H1 (cell line): ENCODE data around the gene ARNT2. TPM values are rescaled to one million over a fixed set of nuclear protein-coding genes. Genes with fewer than 3 reads are reported as not detected.

Source experiments
- CTCF ChIA-PET: fragments of 300-600 bp; sonication (Branson Sonifier 250); formaldehyde crosslinking; loops from one replicate; lab custom pipeline; 2021; ENCODE audit not compliant: partially characterized antibody; lab: Charles Lee
- POLR2A ChIA-PET: fragments of 300-600 bp; sonication (Branson Sonifier 250); formaldehyde crosslinking; loops from one replicate; lab custom pipeline; 2021; ENCODE audit warnings: inconsistent platforms; ENCODE audit not compliant: partially characterized antibody; lab: Charles Lee
- DNase-seq, 2 experiments: peaks; one replicate each; pipeline versions ENCODE4 v3.0.0 to v3.0.0-alpha.2; 2010 to 2022; ENCODE audit warnings: low spot score in 2 of 2, low read depth in 1 of 2, mixed read lengths in 1 of 2
- FAIRE-seq: peaks from 2 replicates; lab custom pipeline; 2011; peaks lifted over from hg19 to GRCh38; lab: Jason Lieb, UNC
- H2AFZ ChIP-seq: 2 replicates; pipeline ENCODE4 v1.8.1; 2012; ENCODE audit warnings: low read length, inconsistent platforms
- H2AK5ac ChIP-seq: 2 replicates; pipeline ENCODE4 v1.6.1; 2013; ENCODE audit warnings: low read depth, low read length
- H2BK120ac ChIP-seq: replicated peaks from 2 replicates; pipeline ENCODE3; 2013; ENCODE audit warnings: low read depth, low read length, inconsistent platforms
- H2BK12ac ChIP-seq: 2 replicates; pipeline ENCODE4 v1.6.1; 2013; ENCODE audit warnings: low read depth, low read length
- H2BK15ac ChIP-seq: 2 replicates; pipeline ENCODE4 v1.6.1; 2013; ENCODE audit warnings: low read length
- H2BK20ac ChIP-seq: 2 replicates; pipeline ENCODE4 v1.6.1; 2013; ENCODE audit warnings: low read length
- H2BK5ac ChIP-seq: 2 replicates; pipeline ENCODE4 v1.6.1; 2013; ENCODE audit warnings: low read depth, low read length
- H3K14ac ChIP-seq: 2 replicates; pipeline ENCODE4 v1.6.1; 2013; ENCODE audit warnings: inconsistent platforms; ENCODE audit not compliant: insufficient read length
- H3K18ac ChIP-seq: 2 replicates; pipeline ENCODE4 v1.6.1; 2013; ENCODE audit warnings: low read length; ENCODE audit errors: extremely low read depth
- H3K23ac ChIP-seq: 2 replicates; pipeline ENCODE4 v1.6.1; 2013; ENCODE audit warnings: inconsistent platforms; ENCODE audit not compliant: insufficient read length
- H3K23me2 ChIP-seq: 2 replicates; pipeline ENCODE4 v1.6.1; 2013; ENCODE audit warnings: low read depth, low read length
- H3K27ac ChIP-seq: 2 replicates; pipeline ENCODE4 v1.6.1; 2011; ENCODE audit warnings: low read depth, low read length, inconsistent platforms
- H3K27me3 ChIP-seq, 4 experiments: replicated peaks in 1 of 4; 1 replicate in 1 of 4; 2 replicates in 3 of 4; pipeline versions ENCODE4 v1.6.1 to v1.8.1; 2011 to 2013; ENCODE audit warnings: low read length in 3 of 4, mild to moderate bottlenecking in 3 of 4, inconsistent platforms in 2 of 4, mixed read lengths in 2 of 4, moderate library complexity in 1 of 4; ENCODE audit not compliant: control insufficient read depth in 3 of 4, insufficient read depth in 3 of 4; ENCODE audit errors: extremely low read depth in 1 of 4
- H3K36me3 ChIP-seq, 4 experiments: 2 replicates each; pipeline versions ENCODE4 v1.6.1 to v1.8.1; 2011 to 2013; ENCODE audit warnings: mild to moderate bottlenecking in 4 of 4, low read length in 3 of 4, moderate library complexity in 2 of 4, control low read depth in 1 of 4, inconsistent platforms in 1 of 4; ENCODE audit not compliant: insufficient read depth in 4 of 4, control insufficient read depth in 2 of 4
- H3K4ac ChIP-seq: replicated peaks from 2 replicates; pipeline ENCODE3; 2013; ENCODE audit warnings: low read length, low read depth, mixed read lengths, inconsistent platforms; ENCODE audit not compliant: insufficient read length
- H3K4me1 ChIP-seq, 4 experiments: replicated peaks in 1 of 4; 1 replicate in 1 of 4; 2 replicates in 3 of 4; pipeline versions ENCODE4 v1.6.1 to v1.8.1; 2011 to 2013; ENCODE audit warnings: low read length in 3 of 4, inconsistent platforms in 2 of 4, mixed read lengths in 1 of 4; ENCODE audit not compliant: insufficient read depth in 4 of 4, control insufficient read depth in 3 of 4
- H3K4me2 ChIP-seq, 2 experiments: 2 replicates each; pipeline versions ENCODE4 v1.6.1 to v1.8.1; 2011 to 2013; ENCODE audit warnings: low read depth in 2 of 2, low read length in 2 of 2, control low read depth in 1 of 2, inconsistent platforms in 1 of 2, mild to moderate bottlenecking in 1 of 2; ENCODE audit not compliant: insufficient read depth in 1 of 2
- H3K4me3 ChIP-seq, 4 experiments: fragments of 200-600, 300-600 bp in 1 of 4; sonication (generic), shearing (Covaris generic), sonication (Bioruptor Twin) in 1 of 4; 2 replicates each; pipeline versions ENCODE4 v1.5.1 to v1.8.1; 2011 to 2016; ENCODE audit warnings: low read length in 4 of 4, low read depth in 3 of 4, control low read depth in 2 of 4, inconsistent platforms in 2 of 4, mild to moderate bottlenecking in 2 of 4, mixed read lengths in 1 of 4, moderate library complexity in 1 of 4; ENCODE audit not compliant: insufficient read depth in 2 of 4; ENCODE audit errors: extremely low read depth in 1 of 4
- H3K56ac ChIP-seq: replicated peaks from 2 replicates; pipeline ENCODE3; 2013; ENCODE audit warnings: low read depth, mild to moderate bottlenecking, mixed read lengths, low read length, inconsistent platforms; ENCODE audit not compliant: insufficient read length
- H3K79me1 ChIP-seq: 2 replicates; pipeline ENCODE4 v1.6.1; 2013; ENCODE audit warnings: low read depth, low read length, control low read depth
- H3K79me2 ChIP-seq, 2 experiments: 2 replicates each; pipeline versions ENCODE4 v1.6.1 to v1.8.1; 2012 to 2013; ENCODE audit warnings: low read length in 2 of 2, mild to moderate bottlenecking in 2 of 2, inconsistent platforms in 1 of 2; ENCODE audit not compliant: insufficient read depth in 2 of 2, control insufficient read depth in 1 of 2
- H3K9ac ChIP-seq, 4 experiments: replicated peaks in 1 of 4; 1 replicate in 1 of 4; 2 replicates in 3 of 4; pipeline versions ENCODE4 v1.6.1 to v1.8.1; 2011 to 2013; ENCODE audit warnings: low read depth in 3 of 4, low read length in 3 of 4, control low read depth in 2 of 4, mild to moderate bottlenecking in 2 of 4, moderate library complexity in 2 of 4, inconsistent platforms in 1 of 4; ENCODE audit errors: extremely low read depth in 1 of 4
- H3K9me3 ChIP-seq, 2 experiments: 2 replicates each; pipeline versions ENCODE4 v1.6.1 to v1.8.1; 2012 to 2013; ENCODE audit warnings: mild to moderate bottlenecking in 2 of 2, moderate library complexity in 2 of 2, control low read depth in 1 of 2, inconsistent platforms in 1 of 2, low read depth in 1 of 2, low read length in 1 of 2, mixed read lengths in 1 of 2; ENCODE audit not compliant: insufficient read depth in 2 of 2
- H4K20me1 ChIP-seq, 2 experiments: replicated peaks in 1 of 2; 2 replicates each; pipeline versions ENCODE3 to v1.8.1; 2011 to 2013; ENCODE audit warnings: inconsistent platforms in 2 of 2, low read length in 2 of 2, mild to moderate bottlenecking in 1 of 2; ENCODE audit not compliant: insufficient read depth in 2 of 2, control insufficient read depth in 1 of 2
- H4K5ac ChIP-seq: 2 replicates; pipeline ENCODE4 v1.6.1; 2013; ENCODE audit warnings: low read length, low read depth, mixed read lengths, inconsistent platforms; ENCODE audit not compliant: insufficient read length
- H4K8ac ChIP-seq: 2 replicates; pipeline ENCODE4 v1.8.0; 2013; ENCODE audit warnings: mild to moderate bottlenecking, moderate library complexity, low read length, inconsistent platforms; ENCODE audit not compliant: insufficient read depth; ENCODE audit errors: extremely low read depth
- H4K91ac ChIP-seq: replicated peaks from 2 replicates; pipeline ENCODE3; 2013; ENCODE audit warnings: low read length, mixed read lengths, inconsistent platforms; ENCODE audit not compliant: insufficient read length
- CEBPB ChIP-seq: IDR thresholded peaks from 2 replicates; pipeline ENCODE4 v1.6.1; 2012; ENCODE audit warnings: low read depth, low read length
- WGBS, 2 experiments: shearing (Covaris generic) in 1 of 2; methylation state at CpG; one replicate each; pipeline versions ENCODE4 v1.1.6 to v1.1.7; 2013 to 2015; ENCODE audit warnings: low lambda C conversion rate in 2 of 2, mixed read lengths in 2 of 2, inconsistent platforms in 1 of 2, low coverage in 1 of 2, missing lambda C conversion rate in 1 of 2; ENCODE audit not compliant: insufficient replicate concordance in 2 of 2, insufficient coverage in 1 of 2, insufficient read length in 1 of 2; ENCODE audit errors: extremely low coverage in 1 of 2, missing lambda C conversion rate in 1 of 2; 5-methylcytosine and 5-hydroxymethylcytosine counted together
- polyA plus RNA-seq, 7 experiments: library from polyadenylated mRNA; depleted of rRNA in 3 of 7; stranded (reverse) in 5 of 7; unstranded in 2 of 7; fragments of >200 nt in 5 of 7; fragments of 200-250 nt in 2 of 7; gene quantifications; 1 replicate in 5 of 7; 2 replicates in 1 of 7; 4 replicates in 1 of 7; pipeline versions ENCODE4 v1.2.1 to v1.2.3, GENCODE V29; 2011 to 2013; ENCODE audit warnings: missing spikeins in 2 of 7, mixed read lengths in 2 of 7
- total RNA-seq: library from RNA; stranded (reverse); fragmentation: NEBNext Ultra II Directional; extraction: Animal tissue kit (Norgen Biotek cat#: 25700); gene quantifications from 2 replicates; pipeline ENCODE4 v1.2.1, GENCODE V29; 2021

ARNT2 gene
- total and polyA plus RNA-seq, 2 of the 8 experiments (the other 6 are each of a cell fraction or from before 2014, with no cell fraction given), result 9.5 to 14.6 TPM

DNA sequence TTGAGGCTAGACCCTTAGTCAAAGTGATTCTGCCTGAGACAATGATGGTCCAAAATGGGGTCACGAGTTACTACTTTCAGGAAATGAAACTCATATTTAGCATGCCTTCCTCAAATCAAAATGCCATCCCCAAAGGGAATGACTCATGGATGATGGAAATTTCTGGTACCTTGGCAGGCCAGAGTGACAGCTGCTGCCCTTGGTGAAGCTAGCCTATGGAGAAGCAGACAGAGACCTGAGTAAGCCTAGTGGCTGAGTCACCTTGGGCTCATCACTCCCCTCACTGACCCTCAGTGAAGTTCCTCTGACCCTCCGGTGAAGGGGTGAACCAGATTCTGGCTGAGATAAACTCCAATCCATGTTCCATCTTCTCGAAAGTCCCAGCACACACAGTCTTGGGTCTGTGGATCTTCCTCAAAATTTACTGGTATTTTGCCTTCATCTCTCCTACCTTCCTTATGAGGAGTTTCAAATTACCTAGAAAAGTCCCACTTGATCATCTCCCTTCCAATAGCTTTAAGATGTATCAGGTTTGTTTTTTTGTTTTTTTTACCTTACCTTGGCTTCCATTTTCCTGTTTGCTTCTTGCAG, 236.4 kb downstream of the ARNT2 start:
- Histone ChIP-seq H3K18ac (no peak overlapping the region), H3K9me3 (peaks cover 8 to 12% of the 10 kb centered on the region in 2 experiments; a peak in 3 of 4 replicates), H4K20me1 (no peaks in the 10 kb centered on the region), H2BK12ac (no peak overlapping the region), H2BK5ac (no peak overlapping the region), H3K23me2 (no peaks in the 10 kb centered on the region), H3K56ac (no peak overlapping the region), H3K23ac (no peak overlapping the region), H2AFZ (no peak overlapping the region), H3K4me3 (no peak overlapping the region), H3K27me3 (no peaks in the 10 kb centered on the region), H2BK120ac (no peak overlapping the region), H3K4me2 (no peak overlapping the region), H2BK15ac (no peak overlapping the region), H3K79me2 (no peaks in the 10 kb centered on the region), H3K4me1 (no peaks in the 10 kb centered on the region), H4K8ac (no peak overlapping the region), H3K79me1 (no peaks in the 10 kb centered on the region), H2AK5ac (no peak overlapping the region), H3K9ac (no peak overlapping the region), H4K91ac (no peak overlapping the region), H3K27ac (no peak overlapping the region), H2BK20ac (no peak overlapping the region), H3K36me3 (no peaks in the 10 kb centered on the region), H4K5ac (no peak overlapping the region), H3K4ac (no peak overlapping the region), H3K14ac (no peak overlapping the region)
- FAIRE-seq (no peak), DNase-seq (peak in 1 of 2 experiments; percentile 8)
- ChIA-PET CTCF (no interaction called here), POLR2A (no interaction called here)
- TF ChIP-seq CEBPB, result no peak
- WGBS, 2 experiments, result 91% methylated on average over 3 of the region's 3 CpGs; no CpG with 5 or more reads in 1 of the 2 experiments
